ENCODE results near the gene DNLZ.

GRCh38 chr9:136353757-136354488 lies 9.6 kb downstream of the DNLZ start:
- TF ChIP-seq YBX1 (IDR thresholded peaks at IDR 0.05): no peak
- TF ChIP-seq CTCF (IDR thresholded peaks at IDR 0.05 in 2 of 3, conservative IDR thresholded peaks at IDR 0.05 in 1 of 3; ENCODE audit: control insufficient read depth in 2 of 3, extremely low read depth in 1 of 3, insufficient read depth in 1 of 3, low read depth in 3 of 3, low read length in 3 of 3): no peak
- no peak for TF ChIP-seq POLR2A (IDR thresholded peaks at IDR 0.05; ENCODE audit: low read depth, low read length)
- TF ChIP-seq MEF2B (IDR thresholded peaks at IDR 0.05; ENCODE audit: partially characterized antibody, poor library complexity, severe bottlenecking): no peak
- TF ChIP-seq SUPT20H (IDR thresholded peaks at IDR 0.05; ENCODE audit: borderline replicate concordance, control insufficient read depth, low read depth, low read length): no peak
- TF ChIP-seq EP300 (IDR thresholded peaks at IDR 0.05; ENCODE audit: borderline replicate concordance in 1 of 2, control insufficient read depth in 1 of 2, low read depth in 2 of 2, low read length in 2 of 2): no peak
- no peak for TF ChIP-seq ZNF274 (IDR thresholded peaks at IDR 0.05; ENCODE audit: insufficient read depth, insufficient read length)
- TF ChIP-seq REST (IDR thresholded peaks at IDR 0.05; ENCODE audit: low read depth, low read length): no peak

Measured in GM12878 (cell line).